ENCODE data around the gene PHACTR3. TPM values are rescaled to one million over a fixed set of nuclear protein-coding genes. Genes with fewer than 3 reads are reported as not detected.

The PHACTR3 gene
- total and polyA plus RNA-seq, 2 donors (not counting 3 experiments of a cell fraction or from before 2014, with no cell fraction given): not detected

DNA sequence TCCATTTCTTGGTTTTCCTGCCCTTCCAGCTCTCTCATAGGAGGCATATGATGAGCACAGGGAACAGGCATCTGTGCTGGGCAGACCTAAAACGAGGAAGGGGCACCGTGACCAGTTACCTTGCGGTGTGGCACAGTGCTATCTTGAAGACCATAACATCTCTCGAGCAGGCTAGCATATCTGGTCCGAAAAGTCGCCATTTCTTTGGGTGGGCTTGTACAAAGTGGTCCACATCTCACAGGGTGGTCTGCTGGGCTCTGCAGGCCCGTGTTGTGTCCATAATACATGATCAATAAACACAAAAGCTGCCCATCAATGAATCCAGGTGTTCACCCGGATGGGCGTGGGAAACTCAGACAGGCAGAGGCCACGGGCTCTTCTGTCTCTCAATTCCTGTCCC, 115.7 kb downstream of the PHACTR3 start:
- H2AFZ ChIP-seq (ENCODE audit: low read depth, low read length): no peak overlapping the region
- TF ChIP-seq JUN (IDR thresholded peaks at IDR 0.05; ENCODE audit: borderline replicate concordance, insufficient read depth, insufficient read length, low read depth) (no peak), MYC (IDR thresholded peaks at IDR 0.05; ENCODE audit: low read depth, low read length) (no peak), FOS (IDR thresholded peaks at IDR 0.05; ENCODE audit: borderline replicate concordance, insufficient read depth, low read length) (no peak)
- no peak overlapping the region for H3K4me3 ChIP-seq (replicated peaks in 1 of 3; ENCODE audit: insufficient read depth in 1 of 3, low read depth in 1 of 3, low read length in 3 of 3)
- intact Hi-C loops (cut with micrococcal nuclease): no loop called here
- no peak for FAIRE-seq
- H3K79me2 ChIP-seq (ENCODE audit: control insufficient read depth, insufficient read depth, low read length): no peaks in the 10 kb centered on the region
- no peak for DNase-seq (ENCODE audit: low read depth, low spot score)
- ChIA-PET POLR2A (no interaction called here), CTCF (no interaction called here)
- H3K4me2 ChIP-seq (ENCODE audit: insufficient read depth, low read length): no peak overlapping the region
- H3K9ac ChIP-seq (replicated peaks; ENCODE audit: extremely low read depth, insufficient read depth, low read length): no peak overlapping the region
- H3K27ac ChIP-seq (ENCODE audit: insufficient read depth, low read depth, low read length): no peak overlapping the region
- H3K36me3 ChIP-seq (ENCODE audit: control insufficient read depth in 2 of 2, extremely low read depth in 1 of 2, insufficient read depth in 2 of 2, low read length in 2 of 2): no peaks in the 10 kb centered on the region
- BruUV-seq (replicated peaks): no TSS peak
- no peaks in the 10 kb centered on the region for H4K20me1 ChIP-seq (replicated peaks; ENCODE audit: control insufficient read depth, extremely low read depth, insufficient read depth, low read length)
- no peaks in the 10 kb centered on the region for H3K27me3 ChIP-seq (ENCODE audit: control insufficient read depth in 2 of 2, insufficient read depth in 2 of 2, low read length in 2 of 2)
- H3K4me1 ChIP-seq (ENCODE audit: control insufficient read depth, extremely low read depth, insufficient read depth, low read length): no peaks in the 10 kb centered on the region
- dilution Hi-C loops (cut with MboI; ENCODE audit: extremely low pct_ligation_motif_present, low sequenced_read_pairs): no loop called here
- peaks cover 2% of the 10 kb centered on the region for H3K9me3 ChIP-seq (replicated peaks; ENCODE audit: control insufficient read depth, insufficient read depth, low read length)
- H3K9me1 ChIP-seq (replicated peaks; ENCODE audit: control insufficient read depth, extremely low read depth, insufficient read depth, low read length): no peaks in the 10 kb centered on the region

DNA sequence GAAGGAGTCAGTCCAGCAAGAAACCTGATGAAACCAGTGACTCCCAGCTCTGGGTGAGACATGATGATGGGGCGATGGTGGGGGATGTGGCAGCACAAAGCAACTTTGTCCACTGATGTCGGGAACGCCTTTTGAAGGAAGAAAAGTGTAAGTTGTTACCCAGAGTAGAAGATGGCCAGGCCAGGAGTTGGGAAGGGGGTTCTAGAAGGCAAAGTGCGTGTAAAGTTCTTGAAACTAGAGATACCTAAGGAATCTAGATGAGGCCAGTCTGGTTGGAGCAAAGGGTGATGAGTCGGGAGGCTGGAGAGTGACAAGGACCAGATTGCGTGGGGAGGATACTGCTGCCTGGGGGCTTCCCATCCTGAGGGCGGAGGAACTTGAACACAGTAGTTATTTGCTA, 117.0 kb downstream of the PHACTR3 start:
- ChIA-PET POLR2A (no interaction called here), CTCF (no interaction called here)
- H3K36me3 ChIP-seq (ENCODE audit: control insufficient read depth in 2 of 2, extremely low read depth in 1 of 2, insufficient read depth in 2 of 2, low read length in 2 of 2): no peaks in the 10 kb centered on the region
- BruUV-seq (replicated peaks): no TSS peak
- H4K20me1 ChIP-seq (replicated peaks; ENCODE audit: control insufficient read depth, extremely low read depth, insufficient read depth, low read length): no peaks in the 10 kb centered on the region
- H2AFZ ChIP-seq (ENCODE audit: low read depth, low read length): no peak overlapping the region
- H3K4me1 ChIP-seq (ENCODE audit: control insufficient read depth, extremely low read depth, insufficient read depth, low read length): no peaks in the 10 kb centered on the region
- FAIRE-seq (no peak), DNase-seq (ENCODE audit: low read depth, low spot score) (no peak)
- H3K4me3 ChIP-seq (replicated peaks in 1 of 3; ENCODE audit: insufficient read depth in 1 of 3, low read depth in 1 of 3, low read length in 3 of 3): no peak overlapping the region
- intact Hi-C loops (cut with micrococcal nuclease) (no loop called here), dilution Hi-C loops (cut with MboI; ENCODE audit: extremely low pct_ligation_motif_present, low sequenced_read_pairs) (no loop called here)
- H3K9me3 ChIP-seq (replicated peaks; ENCODE audit: control insufficient read depth, insufficient read depth, low read length): peaks cover 4% of the 10 kb centered on the region
- H3K27me3 ChIP-seq (ENCODE audit: control insufficient read depth in 2 of 2, insufficient read depth in 2 of 2, low read length in 2 of 2): no peaks in the 10 kb centered on the region
- H3K27ac ChIP-seq (ENCODE audit: insufficient read depth, low read depth, low read length): no peak overlapping the region
- H3K4me2 ChIP-seq (ENCODE audit: insufficient read depth, low read length): no peak overlapping the region
- H3K9ac ChIP-seq (replicated peaks; ENCODE audit: extremely low read depth, insufficient read depth, low read length): no peak overlapping the region
- H3K79me2 ChIP-seq (ENCODE audit: control insufficient read depth, insufficient read depth, low read length): no peaks in the 10 kb centered on the region
- no peak for TF ChIP-seq CTCF (IDR thresholded peaks at IDR 0.05; ENCODE audit: extremely low read depth in 1 of 2, insufficient read depth in 1 of 2, low read depth in 1 of 2, low read length in 2 of 2)
- TF ChIP-seq EZH2 (IDR thresholded peaks at IDR 0.05; ENCODE audit: borderline replicate concordance, low read depth, low read length, severe bottlenecking): no peak
- no peak for TF ChIP-seq FOS (IDR thresholded peaks at IDR 0.05; ENCODE audit: borderline replicate concordance, insufficient read depth, low read length)
- no peak for TF ChIP-seq POLR2A (IDR thresholded peaks at IDR 0.05; ENCODE audit: low read depth, low read length)
- TF ChIP-seq GATA2 (IDR thresholded peaks at IDR 0.05; ENCODE audit: insufficient read depth, insufficient read length, low read depth, low read length): no peak
- no peak for TF ChIP-seq MAX (IDR thresholded peaks at IDR 0.05; ENCODE audit: insufficient read depth, insufficient read length)
- TF ChIP-seq JUN (IDR thresholded peaks at IDR 0.05; ENCODE audit: borderline replicate concordance, insufficient read depth, insufficient read length, low read depth): no peak
- TF ChIP-seq MYC (IDR thresholded peaks at IDR 0.05; ENCODE audit: low read depth, low read length): no peak
- TF ChIP-seq POLR2AphosphoS5 (IDR thresholded peaks at IDR 0.05; ENCODE audit: insufficient read depth, low read depth, low read length): no peak
- H3K9me1 ChIP-seq (replicated peaks; ENCODE audit: control insufficient read depth, extremely low read depth, insufficient read depth, low read length): no peaks in the 10 kb centered on the region
